Suppressor macrophage treated with lipopolysaccharide for 4 hours (primary cell): Measurements from ENCODE around the gene TMEM258.

Experiments
- DNase-seq: peaks from one replicate; pipeline ENCODE4 v3.0.0-alpha.2; 2020

The TMEM258 gene

GRCh38 chr11:61792310-61793082 is at the start of gene TMEM258, which contains the start of gene FEN1:
TMEM258 (minus strand) TSS chr11:61792599; CDS start chr11:61792558, 41 bp downstream.
FEN1 (plus strand) TSS chr11:61792911; CDS start chr11:61795362, 2,451 bp downstream.
- DNase-seq: peak; percentile 94

- DNase-seq: no peak
These were observed 49.5 kb upstream of the TMEM258 start for GRCh38 chr11:61841636-61842527.

DNA sequence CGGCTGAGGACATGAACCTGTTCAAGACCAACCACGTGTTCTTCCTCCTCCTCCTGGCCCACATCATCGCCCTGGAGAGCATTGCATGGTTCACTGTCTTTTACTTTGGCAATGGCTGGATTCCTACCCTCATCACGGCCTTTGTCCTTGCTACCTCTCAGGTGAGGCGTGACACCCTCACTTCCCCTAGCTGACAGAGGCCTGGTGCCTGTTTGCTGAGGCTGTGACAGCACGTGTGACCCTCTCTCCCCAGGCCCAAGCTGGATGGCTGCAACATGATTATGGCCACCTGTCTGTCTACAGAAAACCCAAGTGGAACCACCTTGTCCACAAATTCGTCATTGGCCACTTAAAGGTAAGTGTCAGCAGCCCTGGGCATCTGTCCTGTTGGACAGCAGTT is 48.0 kb upstream of the TMEM258 start:
- DNase-seq: no peak

- no peak for DNase-seq
These were observed 47.3 kb upstream of the TMEM258 start for GRCh38 chr11:61839742-61840141.

- no peak for DNase-seq
These were observed 46.5 kb upstream of the TMEM258 start for GRCh38 chr11:61838921-61839320.

DNA sequence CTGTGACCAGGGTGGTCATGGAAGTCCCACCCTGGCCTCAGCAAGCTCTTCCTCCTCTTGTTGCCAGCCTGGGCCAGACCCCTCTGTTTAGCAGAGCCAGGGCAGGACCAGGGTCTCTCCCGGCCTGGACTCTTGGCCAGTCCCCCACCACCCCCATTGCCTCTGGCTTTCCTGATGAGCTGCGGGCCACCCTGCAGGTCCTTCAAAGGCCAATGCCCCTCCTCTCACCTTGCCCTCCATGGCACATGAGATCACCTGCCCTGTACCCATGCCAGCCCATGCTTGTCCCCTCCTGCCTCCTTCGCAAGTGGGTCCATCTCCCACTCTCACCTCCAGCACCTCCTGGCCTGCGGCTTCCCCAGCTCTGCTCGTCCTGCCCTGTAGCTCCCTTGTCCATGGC is 46.1 kb upstream of the TMEM258 start:
- DNase-seq: no peak

DNA sequence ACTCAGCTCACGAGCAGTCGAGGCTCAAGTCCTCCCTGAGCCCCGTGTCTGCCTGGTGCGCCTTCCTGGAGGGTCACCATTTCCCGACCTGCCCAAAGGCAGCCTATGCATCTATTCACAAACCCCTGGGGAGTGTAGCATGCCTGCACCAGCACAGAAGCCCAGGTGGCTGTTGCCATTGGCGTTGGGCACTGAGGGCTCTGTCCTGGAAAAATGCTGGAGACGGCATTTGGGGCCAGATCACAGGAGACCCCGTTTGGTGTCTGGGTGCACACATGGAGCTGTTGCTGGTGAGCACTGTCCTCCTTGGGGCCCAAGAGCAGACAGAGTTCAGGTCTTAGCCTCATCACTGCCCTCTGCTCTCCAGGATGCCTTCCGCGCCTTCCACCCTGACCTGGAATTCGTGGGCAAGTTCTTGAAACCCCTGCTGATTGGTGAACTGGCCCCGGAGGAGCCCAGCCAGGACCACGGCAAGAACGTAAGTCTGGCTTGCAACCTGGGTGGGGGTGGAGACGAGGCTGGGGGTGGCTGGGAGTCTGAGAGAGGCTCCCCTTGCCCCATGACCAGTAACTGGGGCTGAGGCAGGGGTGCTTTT is 45.1 kb upstream of the TMEM258 start:
- DNase-seq: no peak

GRCh38 chr11:61836193-61836592 is 43.8 kb upstream of the TMEM258 start:
- DNase-seq: no peak

DNA sequence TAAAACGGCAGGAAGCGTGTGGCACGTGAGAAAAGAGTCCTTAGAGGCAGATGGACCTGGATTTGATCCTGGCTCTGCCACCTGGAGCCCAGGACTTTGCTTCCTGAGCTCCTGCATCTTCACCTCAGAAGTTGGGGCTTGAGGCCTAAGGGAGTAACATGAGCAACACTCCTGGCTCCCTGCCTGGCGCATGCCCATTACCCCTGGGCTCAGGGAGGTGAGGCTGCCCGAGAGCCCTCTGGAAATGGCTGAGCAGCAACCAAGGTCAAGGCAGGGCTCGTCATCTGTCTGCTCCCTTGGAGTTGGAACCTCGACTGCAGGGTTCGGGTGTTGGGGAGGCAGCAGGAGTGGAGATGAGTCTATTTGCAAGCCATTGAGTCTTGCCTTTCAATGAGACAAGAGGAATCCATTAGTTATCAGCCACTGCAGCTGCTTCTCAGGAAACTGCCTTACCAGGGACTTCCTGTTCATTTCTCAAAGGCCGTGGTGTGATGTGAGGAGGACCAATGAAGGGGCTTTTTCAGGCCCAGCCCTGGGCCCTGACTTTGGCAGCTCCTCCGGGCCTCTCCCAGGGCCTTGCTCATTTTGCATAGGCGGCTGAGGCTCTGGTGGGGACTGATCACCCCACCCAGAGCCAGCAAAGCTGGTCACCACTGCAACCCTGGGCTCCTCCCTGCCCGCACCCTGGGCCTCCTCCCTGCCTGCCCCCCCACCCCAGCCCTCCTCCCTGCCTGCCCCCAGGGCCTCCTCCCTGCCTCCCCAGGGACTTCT is 42.1 kb upstream of the TMEM258 start:
- DNase-seq: peak; percentile 70

DNA sequence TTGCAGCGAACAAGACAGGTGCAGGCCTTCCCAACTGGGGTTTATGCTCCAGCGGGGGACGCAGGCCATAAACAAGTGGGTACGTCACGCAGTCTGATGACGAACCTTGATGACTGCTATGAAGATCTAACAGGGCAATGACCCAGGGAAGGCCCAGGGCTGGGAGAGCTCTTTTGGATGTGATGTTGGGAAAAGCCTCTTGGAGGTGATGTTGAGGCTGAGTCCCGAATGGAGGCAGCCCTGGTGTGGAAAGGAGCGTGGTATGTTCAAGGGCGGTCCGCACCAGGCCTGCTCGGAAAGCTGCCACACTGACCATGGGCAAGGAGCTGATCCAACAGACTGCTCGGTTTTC is 41.5 kb upstream of the TMEM258 start:
- DNase-seq: no peak

DNA sequence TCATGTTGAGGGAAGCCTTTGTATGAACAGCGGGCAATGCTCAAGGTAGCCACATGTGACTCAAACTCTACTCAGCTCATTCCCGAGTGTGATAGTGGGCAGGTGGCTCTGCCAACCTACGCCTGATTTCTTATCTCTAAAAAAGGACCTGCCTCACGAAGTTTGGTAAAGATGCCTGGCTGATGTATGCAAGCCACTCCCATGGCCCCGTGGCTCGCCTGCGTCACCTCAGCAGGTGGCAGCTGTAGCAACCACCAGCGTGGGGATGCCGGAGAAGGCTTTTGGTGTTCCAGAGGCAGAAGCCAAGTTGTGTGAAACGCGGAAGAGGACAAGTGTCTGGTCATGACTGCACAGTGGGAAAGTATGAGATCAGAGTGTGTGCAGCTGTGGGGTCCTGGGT is 41.1 kb upstream of the TMEM258 start:
- DNase-seq: no peak

- DNase-seq: no peak
These were observed 40.4 kb upstream of the TMEM258 start for GRCh38 chr11:61832754-61833153.

- DNase-seq: no peak
These were observed 39.8 kb upstream of the TMEM258 start for GRCh38 chr11:61832207-61832606.

- no peak for DNase-seq
These were observed 38.1 kb upstream of the TMEM258 start for GRCh38 chr11:61830237-61831105.

DNA sequence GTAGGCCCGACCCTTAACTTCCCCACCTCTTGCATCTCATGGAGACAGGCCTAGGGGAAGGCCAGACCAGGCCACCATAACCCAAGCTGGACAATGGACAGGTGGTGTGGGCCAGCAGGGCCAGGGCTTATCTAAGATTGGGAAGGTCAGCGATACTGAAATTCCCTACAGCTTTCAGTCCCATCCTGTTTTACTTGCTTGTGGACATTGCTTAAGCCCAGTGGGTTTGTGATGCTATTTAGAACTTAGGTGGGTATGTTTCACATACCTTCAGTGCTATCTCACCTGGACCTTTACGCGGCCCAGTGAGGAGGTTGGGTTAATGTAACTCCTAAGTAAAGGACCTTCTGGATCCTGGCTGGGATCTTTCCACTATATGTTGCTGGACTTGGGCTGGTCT is 37.4 kb upstream of the TMEM258 start:
- no peak for DNase-seq

DNA sequence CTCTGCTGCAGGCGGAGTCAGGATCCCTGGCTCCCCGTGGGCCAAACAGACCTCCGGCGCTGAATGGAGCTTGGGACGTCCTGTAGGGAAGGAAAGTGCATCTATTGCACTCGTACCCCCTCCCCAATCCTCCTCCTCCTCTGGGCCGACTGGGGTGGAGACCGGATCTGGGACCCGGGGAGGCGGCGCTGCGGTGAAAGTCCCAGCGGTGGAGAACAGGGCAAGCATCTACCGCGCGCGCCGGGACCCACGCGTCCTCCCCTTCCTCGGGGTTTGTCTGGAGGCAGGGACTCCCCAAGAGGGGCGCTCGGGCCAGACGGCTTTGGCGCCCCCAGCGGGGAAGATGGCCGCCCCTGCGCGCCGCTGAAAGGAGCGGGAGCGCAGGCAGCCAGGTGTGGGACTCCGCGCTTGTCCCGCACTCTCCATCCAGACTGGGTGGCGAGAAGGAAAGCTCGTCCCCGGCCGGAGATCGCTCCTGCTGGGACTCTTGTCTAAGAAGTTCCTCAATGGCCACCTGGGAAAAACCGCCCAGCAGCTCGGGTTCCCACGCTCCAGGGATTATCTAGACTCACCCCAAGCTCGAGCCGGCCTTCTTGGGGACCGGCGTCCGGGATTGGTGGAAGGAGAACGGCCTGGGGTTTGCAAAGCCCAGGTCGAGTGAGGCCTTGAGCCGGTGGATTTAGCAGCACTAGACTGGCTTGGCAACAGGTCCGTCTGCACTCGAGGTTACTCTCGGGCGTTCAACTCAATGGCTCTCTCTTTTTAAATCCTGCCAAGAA is 36.4 kb upstream of the TMEM258 start:
- DNase-seq: peak; percentile 24

- no peak for DNase-seq
These were observed 35.9 kb upstream of the TMEM258 start for GRCh38 chr11:61828379-61828628.

DNA sequence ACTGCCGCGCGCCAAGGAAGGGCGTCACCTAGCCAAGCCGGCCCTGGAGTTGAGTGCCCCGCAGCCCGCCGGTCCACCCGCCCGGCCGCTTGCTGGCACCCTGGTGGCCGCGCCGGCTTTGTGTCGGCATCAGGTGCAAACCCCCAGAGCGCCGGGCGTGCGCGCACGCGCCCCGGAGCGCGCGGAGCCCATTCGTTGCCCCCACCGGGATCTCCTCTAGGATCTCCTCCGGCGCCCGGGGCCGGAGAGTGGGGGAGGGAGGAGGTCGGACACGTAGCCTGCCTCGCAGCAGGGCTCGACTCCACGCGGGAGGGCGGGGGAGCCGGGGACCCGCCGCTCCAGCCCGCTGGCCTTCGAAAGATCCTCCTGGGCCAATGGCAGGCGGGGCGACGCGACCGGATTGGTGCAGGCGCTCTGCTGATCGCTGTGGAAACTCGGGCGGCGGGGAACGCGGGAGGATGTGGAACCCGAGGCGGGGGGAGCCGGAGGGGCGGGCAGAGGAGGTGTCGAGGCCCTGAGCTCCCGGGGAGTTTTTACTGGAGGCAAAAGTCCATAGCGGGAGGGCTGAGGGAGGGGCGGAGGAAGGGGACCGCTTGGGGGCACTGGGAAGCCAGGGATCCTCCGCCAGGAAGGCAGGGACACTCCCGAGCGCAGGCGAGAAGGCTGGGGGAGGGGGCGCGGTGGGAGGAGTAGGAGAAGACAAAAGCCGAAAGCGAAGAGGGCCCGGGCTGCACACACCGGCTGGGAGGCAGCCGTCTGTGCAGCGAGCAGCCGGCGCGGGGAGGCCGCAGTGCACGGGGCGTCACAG is 35.4 kb upstream of the TMEM258 start, which contains the start of gene FADS2:
Gene FADS2 (plus strand): TSS at position 730 of the 808 bp plus-strand sequence. CDS start 91 bp downstream, outside the sequence.
- peak; percentile 85 for DNase-seq

DNA sequence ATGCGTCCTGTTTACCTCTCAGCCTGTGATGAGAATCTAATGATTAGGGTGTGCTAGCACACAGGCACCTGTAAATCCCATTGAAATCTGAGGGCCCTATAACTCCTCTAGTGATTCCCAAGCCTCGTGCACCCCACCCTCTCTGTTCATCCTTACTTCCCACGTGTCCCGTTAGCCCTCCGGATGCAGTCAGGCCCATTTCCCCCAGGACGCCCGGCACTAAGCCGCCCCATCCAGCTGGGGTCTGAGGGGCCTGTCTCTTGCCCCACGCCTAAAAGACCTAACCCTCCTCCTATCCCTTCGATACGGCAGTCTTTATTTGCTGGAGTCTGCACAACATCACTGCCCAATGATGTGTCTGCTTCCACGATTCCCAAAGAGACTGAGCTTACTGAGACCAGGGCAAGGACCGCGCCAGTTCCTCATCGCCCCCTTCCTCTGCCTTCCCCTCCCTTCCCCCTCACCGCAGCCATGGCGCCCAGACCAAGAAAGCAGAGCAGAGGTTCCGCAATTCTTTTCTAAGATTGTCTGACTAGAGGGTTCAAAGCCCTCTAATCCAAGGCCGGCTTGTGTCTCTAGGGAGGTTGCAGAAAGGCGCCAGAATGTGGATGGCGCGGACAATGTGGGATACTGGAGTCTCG is 34.7 kb upstream of the TMEM258 start:
- peak; percentile 45 for DNase-seq

DNA sequence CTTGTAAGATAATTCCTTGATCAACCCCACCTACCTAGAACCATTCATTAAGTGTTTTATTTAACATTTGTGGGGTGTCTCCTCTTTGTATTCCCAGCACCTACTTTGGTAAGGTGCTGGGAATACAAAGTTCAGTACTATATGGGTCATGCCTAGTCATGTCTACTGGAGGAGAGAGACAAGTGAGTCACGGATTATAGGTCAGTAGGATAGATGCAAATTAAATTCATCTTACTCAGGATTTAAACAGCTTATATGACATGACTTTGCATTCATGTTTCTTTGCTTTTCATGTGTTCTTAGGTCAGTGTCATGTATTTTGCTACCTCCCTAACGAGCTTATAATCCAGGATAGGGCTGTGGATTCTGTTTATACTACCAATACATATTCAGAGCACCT is 27.8 kb upstream of the TMEM258 start:
- no peak for DNase-seq
